ENCODE results near the gene KRTAP10-9.
A peak's percentile ranks its signal among the peaks of the same experiment; 100 is the strongest.

Gene KRTAP10-9

DNA sequence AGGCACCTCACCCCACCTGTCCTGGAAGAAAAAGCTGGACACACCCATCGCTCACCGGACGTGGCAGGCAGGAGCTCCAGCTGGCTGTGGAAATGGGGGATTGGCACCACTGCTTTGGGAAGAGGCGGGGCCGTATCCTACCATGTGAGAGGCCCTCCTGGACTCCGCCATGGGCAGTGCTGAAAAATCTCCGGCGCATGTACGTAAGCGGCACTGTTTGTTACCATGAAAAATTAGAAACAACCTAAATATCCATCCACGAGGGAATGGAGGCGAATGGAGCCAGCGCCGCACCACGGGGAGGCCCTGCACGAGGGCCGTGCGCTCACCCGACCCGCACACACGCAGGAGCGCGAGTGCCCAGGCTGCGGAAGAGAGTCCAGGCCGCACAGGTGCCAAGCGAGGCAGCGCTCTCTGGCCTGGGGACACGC, 11.9 kb upstream of the KRTAP10-9 start:
- Histone ChIP-seq H3K4me3 (ENCODE audit: low read length) (no peak overlapping the region), H4K8ac (ENCODE audit: low read depth, low read length) (no peak overlapping the region), H3K4ac (ENCODE audit: low read depth, low read length) (no peak overlapping the region), H3K9ac (ENCODE audit: low read length) (no peak overlapping the region), H3K27me3 (ENCODE audit: insufficient read depth, low read length, poor library complexity) (no peaks in the 10 kb centered on the region), H2AK5ac (ENCODE audit: low read length) (no peak overlapping the region), H3K79me2 (ENCODE audit: control insufficient read depth, insufficient read depth, low read length) (no peaks in the 10 kb centered on the region), H3K27ac (ENCODE audit: low read depth, low read length) (no peak overlapping the region), H2BK15ac (replicated peaks; ENCODE audit: low read depth) (no peak overlapping the region), H3K4me2 (ENCODE audit: low read length) (no peak overlapping the region), H4K5ac (ENCODE audit: low read length) (no peak overlapping the region), H3K4me1 (ENCODE audit: control insufficient read depth, low read depth, low read length) (peaks cover 4% of the 10 kb centered on the region), H3K56ac (ENCODE audit: low read length) (no peak overlapping the region), H2BK120ac (ENCODE audit: low read depth, low read length) (no peak overlapping the region), H3K23ac (ENCODE audit: low read length) (no peak overlapping the region), H3K79me1 (ENCODE audit: low read length) (no peaks in the 10 kb centered on the region), H3K18ac (ENCODE audit: low read length) (no peak overlapping the region), H3K36me3 (ENCODE audit: control insufficient read depth, insufficient read depth, low read length) (no peaks in the 10 kb centered on the region), H2BK5ac (ENCODE audit: low read length) (no peak overlapping the region)
- DNase-seq, result no peak
- no CpG with 5 or more reads among the region's 28 CpGs for WGBS (ENCODE audit: extremely low coverage, insufficient coverage, low lambda C conversion rate)

DNA sequence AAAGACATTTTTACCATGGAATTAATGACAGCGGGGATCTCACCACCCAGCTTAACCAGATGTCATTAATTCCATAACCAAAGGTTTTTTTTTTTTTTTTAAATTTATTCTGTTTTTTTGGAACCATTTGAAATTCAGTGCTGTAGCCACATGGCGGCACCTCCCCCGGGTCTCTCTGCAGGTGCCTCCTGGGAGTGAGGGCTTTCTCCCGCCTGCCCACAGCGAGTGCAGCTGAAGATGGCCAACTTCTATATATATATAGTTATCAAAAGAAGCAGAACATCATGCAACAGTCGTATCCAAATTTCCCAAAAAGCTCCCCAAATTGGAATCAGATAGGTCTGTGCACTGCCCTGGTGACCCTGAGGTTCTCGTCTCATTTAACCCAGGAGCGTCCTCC, 11.4 kb upstream of the KRTAP10-9 start:
- Histone ChIP-seq H3K4ac (ENCODE audit: low read depth, low read length) (no peak overlapping the region), H2BK5ac (ENCODE audit: low read length) (no peak overlapping the region), H3K27me3 (ENCODE audit: insufficient read depth, low read length, poor library complexity) (no peaks in the 10 kb centered on the region), H3K9ac (ENCODE audit: low read length) (no peak overlapping the region), H2AK5ac (ENCODE audit: low read length) (no peak overlapping the region), H4K8ac (ENCODE audit: low read depth, low read length) (no peak overlapping the region), H2BK15ac (replicated peaks; ENCODE audit: low read depth) (no peak overlapping the region), H4K5ac (ENCODE audit: low read length) (no peak overlapping the region), H3K4me1 (ENCODE audit: control insufficient read depth, low read depth, low read length) (peaks cover 4% of the 10 kb centered on the region), H3K23ac (ENCODE audit: low read length) (no peak overlapping the region), H3K4me2 (ENCODE audit: low read length) (no peak overlapping the region), H3K36me3 (ENCODE audit: control insufficient read depth, insufficient read depth, low read length) (no peaks in the 10 kb centered on the region), H3K4me3 (ENCODE audit: low read length) (no peak overlapping the region), H3K27ac (ENCODE audit: low read depth, low read length) (no peak overlapping the region), H3K79me1 (ENCODE audit: low read length) (no peaks in the 10 kb centered on the region), H3K18ac (ENCODE audit: low read length) (no peak overlapping the region), H3K79me2 (ENCODE audit: control insufficient read depth, insufficient read depth, low read length) (no peaks in the 10 kb centered on the region), H2BK120ac (ENCODE audit: low read depth, low read length) (no peak overlapping the region), H3K56ac (ENCODE audit: low read length) (no peak overlapping the region)
- DNase-seq, result no peak
- no CpG with 5 or more reads among the region's 8 CpGs for WGBS (ENCODE audit: extremely low coverage, insufficient coverage, low lambda C conversion rate)

DNA sequence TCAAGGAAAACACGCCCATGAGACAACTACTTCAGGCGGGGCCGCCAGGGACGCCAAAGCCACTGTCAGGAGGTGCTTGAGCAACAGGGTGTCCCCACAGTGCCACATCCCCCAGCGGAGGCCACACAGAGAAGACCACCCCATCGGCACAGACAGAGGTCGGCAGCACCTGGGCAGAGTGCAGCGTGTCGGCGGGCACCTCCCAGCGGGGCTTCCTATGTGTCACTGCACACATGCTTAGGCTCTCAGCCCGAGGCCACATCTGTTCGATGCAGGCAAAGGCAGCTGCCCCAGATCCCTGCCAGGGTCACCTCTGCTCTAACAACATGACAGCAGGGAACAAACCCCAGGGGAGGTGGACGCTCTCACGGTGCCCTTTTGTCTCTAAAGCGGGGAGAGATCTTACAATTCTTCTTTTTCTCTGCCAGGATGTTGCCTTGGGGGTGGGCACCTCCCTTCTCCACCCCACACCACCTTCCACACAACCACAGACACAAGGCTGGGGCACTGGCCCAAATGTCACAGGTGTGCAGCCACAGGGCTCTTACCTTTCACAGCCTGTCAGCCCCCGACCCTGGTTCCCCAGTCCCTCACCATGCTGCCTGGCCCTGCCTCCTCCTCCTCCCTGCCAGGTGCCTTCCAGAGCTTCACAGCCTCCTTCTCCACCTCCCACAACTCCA, 10.8 kb upstream of the KRTAP10-9 start:
- peaks cover 4% of the 10 kb centered on the region for H3K4me1 ChIP-seq (ENCODE audit: control insufficient read depth, low read depth, low read length)
- H4K8ac ChIP-seq (ENCODE audit: low read depth, low read length), result no peak overlapping the region
- no peak overlapping the region for H3K23ac ChIP-seq (ENCODE audit: low read length)
- no peaks in the 10 kb centered on the region for H3K27me3 ChIP-seq (ENCODE audit: insufficient read depth, low read length, poor library complexity)
- no peak overlapping the region for H2BK15ac ChIP-seq (replicated peaks; ENCODE audit: low read depth)
- no peak overlapping the region for H3K9ac ChIP-seq (ENCODE audit: low read length)
- no peak for DNase-seq
- no peaks in the 10 kb centered on the region for H3K79me2 ChIP-seq (ENCODE audit: control insufficient read depth, insufficient read depth, low read length)
- no peak overlapping the region for H3K4me2 ChIP-seq (ENCODE audit: low read length)
- no peak overlapping the region for H4K5ac ChIP-seq (ENCODE audit: low read length)
- WGBS (ENCODE audit: extremely low coverage, insufficient coverage, low lambda C conversion rate), result no CpG with 5 or more reads among the region's 17 CpGs
- H3K56ac ChIP-seq (ENCODE audit: low read length), result no peak overlapping the region
- H2AK5ac ChIP-seq (ENCODE audit: low read length), result no peak overlapping the region
- H3K79me1 ChIP-seq (ENCODE audit: low read length), result no peaks in the 10 kb centered on the region
- no peak overlapping the region for H2BK5ac ChIP-seq (ENCODE audit: low read length)
- no peak overlapping the region for H3K18ac ChIP-seq (ENCODE audit: low read length)
- H2BK120ac ChIP-seq (ENCODE audit: low read depth, low read length), result no peak overlapping the region
- H3K4ac ChIP-seq (ENCODE audit: low read depth, low read length), result no peak overlapping the region
- no peak overlapping the region for H3K27ac ChIP-seq (ENCODE audit: low read depth, low read length)
- no peak overlapping the region for H3K4me3 ChIP-seq (ENCODE audit: low read length)
- H3K36me3 ChIP-seq (ENCODE audit: control insufficient read depth, insufficient read depth, low read length), result no peaks in the 10 kb centered on the region

DNA sequence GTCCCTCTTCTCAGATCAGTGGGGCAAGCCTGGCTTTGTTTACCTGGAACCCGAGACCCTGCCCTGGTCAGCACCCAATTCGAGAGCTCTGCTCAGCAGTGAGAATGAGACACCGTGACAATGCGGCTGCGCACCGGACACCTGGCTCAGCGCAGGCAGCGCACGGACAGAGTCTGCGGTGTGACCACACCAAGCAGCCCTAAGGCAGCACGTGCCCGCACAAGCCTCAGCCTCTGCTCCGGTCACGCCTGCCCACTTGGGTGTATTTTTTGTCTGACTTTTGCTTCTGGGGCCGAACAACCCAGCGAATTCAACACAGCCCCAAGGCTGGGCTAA, 10.3 kb upstream of the KRTAP10-9 start:
- H3K4me1 ChIP-seq (ENCODE audit: control insufficient read depth, low read depth, low read length), result peaks cover 4% of the 10 kb centered on the region
- H2BK120ac ChIP-seq (ENCODE audit: low read depth, low read length), result no peak overlapping the region
- no peak overlapping the region for H4K5ac ChIP-seq (ENCODE audit: low read length)
- no peak overlapping the region for H3K4me2 ChIP-seq (ENCODE audit: low read length)
- no peak overlapping the region for H2BK5ac ChIP-seq (ENCODE audit: low read length)
- no peaks in the 10 kb centered on the region for H3K79me2 ChIP-seq (ENCODE audit: control insufficient read depth, insufficient read depth, low read length)
- no peak overlapping the region for H3K56ac ChIP-seq (ENCODE audit: low read length)
- no peak overlapping the region for H3K18ac ChIP-seq (ENCODE audit: low read length)
- DNase-seq, result no peak
- no CpG with 5 or more reads among the region's 16 CpGs for WGBS (ENCODE audit: extremely low coverage, insufficient coverage, low lambda C conversion rate)
- no peak overlapping the region for H3K9ac ChIP-seq (ENCODE audit: low read length)
- H4K8ac ChIP-seq (ENCODE audit: low read depth, low read length), result no peak overlapping the region
- no peak overlapping the region for H3K4ac ChIP-seq (ENCODE audit: low read depth, low read length)
- no peak overlapping the region for H2AK5ac ChIP-seq (ENCODE audit: low read length)
- H3K36me3 ChIP-seq (ENCODE audit: control insufficient read depth, insufficient read depth, low read length), result no peaks in the 10 kb centered on the region
- no peak overlapping the region for H2BK15ac ChIP-seq (replicated peaks; ENCODE audit: low read depth)
- H3K27me3 ChIP-seq (ENCODE audit: insufficient read depth, low read length, poor library complexity), result no peaks in the 10 kb centered on the region
- H3K27ac ChIP-seq (ENCODE audit: low read depth, low read length), result no peak overlapping the region
- no peak overlapping the region for H3K4me3 ChIP-seq (ENCODE audit: low read length)
- no peaks in the 10 kb centered on the region for H3K79me1 ChIP-seq (ENCODE audit: low read length)
- H3K23ac ChIP-seq (ENCODE audit: low read length), result no peak overlapping the region

DNA sequence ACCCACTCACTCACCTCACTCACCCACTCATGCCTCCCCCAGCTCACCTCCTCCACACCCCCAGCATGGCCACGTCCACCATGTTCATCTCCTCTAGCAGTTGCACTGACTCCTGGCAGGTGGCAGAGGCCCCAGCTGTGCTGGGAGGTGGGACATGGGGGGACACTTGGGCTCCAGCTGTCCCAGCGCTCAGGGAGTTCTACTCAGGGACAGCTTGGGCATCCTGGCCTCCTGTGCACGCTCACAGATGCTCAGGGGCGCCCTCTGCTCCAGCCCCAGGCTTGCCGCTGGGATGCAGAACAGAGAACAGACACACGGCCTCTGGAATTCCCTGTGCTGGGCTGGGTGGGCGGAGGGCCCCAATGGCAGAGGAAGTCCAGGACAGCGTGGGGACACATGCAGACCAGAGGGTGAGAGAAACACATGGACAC, 9.8 kb upstream of the KRTAP10-9 start:
- H2BK120ac ChIP-seq (ENCODE audit: low read depth, low read length), result no peak overlapping the region
- H4K5ac ChIP-seq (ENCODE audit: low read length), result no peak overlapping the region
- no peak overlapping the region for H4K8ac ChIP-seq (ENCODE audit: low read depth, low read length)
- H3K79me1 ChIP-seq (ENCODE audit: low read length), result no peaks in the 10 kb centered on the region
- no peak overlapping the region for H3K4me2 ChIP-seq (ENCODE audit: low read length)
- WGBS (ENCODE audit: extremely low coverage, insufficient coverage, low lambda C conversion rate), result no CpG with 5 or more reads among the region's 8 CpGs
- H3K4me1 ChIP-seq (ENCODE audit: control insufficient read depth, low read depth, low read length), result peaks cover 4% of the 10 kb centered on the region
- no peak overlapping the region for H3K4ac ChIP-seq (ENCODE audit: low read depth, low read length)
- H2BK5ac ChIP-seq (ENCODE audit: low read length), result no peak overlapping the region
- H3K23ac ChIP-seq (ENCODE audit: low read length), result no peak overlapping the region
- no peak overlapping the region for H3K4me3 ChIP-seq (ENCODE audit: low read length)
- no peak overlapping the region for H2AK5ac ChIP-seq (ENCODE audit: low read length)
- H2BK15ac ChIP-seq (replicated peaks; ENCODE audit: low read depth), result no peak overlapping the region
- H3K36me3 ChIP-seq (ENCODE audit: control insufficient read depth, insufficient read depth, low read length), result no peaks in the 10 kb centered on the region
- no peaks in the 10 kb centered on the region for H3K27me3 ChIP-seq (ENCODE audit: insufficient read depth, low read length, poor library complexity)
- no peak overlapping the region for H3K9ac ChIP-seq (ENCODE audit: low read length)
- H3K18ac ChIP-seq (ENCODE audit: low read length), result no peak overlapping the region
- DNase-seq, result no peak
- H3K56ac ChIP-seq (ENCODE audit: low read length), result no peak overlapping the region
- H3K27ac ChIP-seq (ENCODE audit: low read depth, low read length), result no peak overlapping the region
- no peaks in the 10 kb centered on the region for H3K79me2 ChIP-seq (ENCODE audit: control insufficient read depth, insufficient read depth, low read length)

DNA sequence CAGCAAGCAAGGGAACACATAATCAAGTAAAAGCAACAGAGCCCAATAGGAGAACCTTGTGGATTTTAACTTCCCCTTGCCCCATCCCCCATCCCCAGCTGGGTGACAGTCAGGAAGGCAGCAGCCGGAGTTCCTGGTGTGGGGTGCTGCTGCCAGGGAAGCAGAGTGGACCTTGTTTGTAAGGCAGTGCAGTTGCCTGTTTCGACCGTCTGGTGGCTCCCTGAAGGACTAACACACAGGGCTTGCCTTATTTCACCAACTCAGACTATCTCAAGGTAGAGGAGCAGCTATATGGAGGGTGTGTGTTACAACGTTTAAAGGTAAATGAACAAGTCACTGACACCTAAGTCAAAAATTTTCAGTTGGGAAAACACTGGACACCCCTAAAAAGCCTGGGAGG, 8.4 kb upstream of the KRTAP10-9 start:
- no peak overlapping the region for H2AK5ac ChIP-seq (ENCODE audit: low read length)
- peaks cover 4% of the 10 kb centered on the region for H3K4me1 ChIP-seq (ENCODE audit: control insufficient read depth, low read depth, low read length)
- H3K4ac ChIP-seq (ENCODE audit: low read depth, low read length), result no peak overlapping the region
- no peak overlapping the region for H2BK15ac ChIP-seq (replicated peaks; ENCODE audit: low read depth)
- H3K27me3 ChIP-seq (ENCODE audit: insufficient read depth, low read length, poor library complexity), result no peaks in the 10 kb centered on the region
- no peaks in the 10 kb centered on the region for H3K36me3 ChIP-seq (ENCODE audit: control insufficient read depth, insufficient read depth, low read length)
- H2BK120ac ChIP-seq (ENCODE audit: low read depth, low read length), result no peak overlapping the region
- H4K5ac ChIP-seq (ENCODE audit: low read length), result no peak overlapping the region
- DNase-seq, result peak; percentile 66
- H3K79me2 ChIP-seq (ENCODE audit: control insufficient read depth, insufficient read depth, low read length), result no peaks in the 10 kb centered on the region
- H2BK5ac ChIP-seq (ENCODE audit: low read length), result no peak overlapping the region
- no peak overlapping the region for H3K27ac ChIP-seq (ENCODE audit: low read depth, low read length)
- no peaks in the 10 kb centered on the region for H3K79me1 ChIP-seq (ENCODE audit: low read length)
- H3K23ac ChIP-seq (ENCODE audit: low read length), result no peak overlapping the region
- no peak overlapping the region for H3K9ac ChIP-seq (ENCODE audit: low read length)
- no peak overlapping the region for H3K18ac ChIP-seq (ENCODE audit: low read length)
- no peak overlapping the region for H3K4me2 ChIP-seq (ENCODE audit: low read length)
- H4K8ac ChIP-seq (ENCODE audit: low read depth, low read length), result no peak overlapping the region
- WGBS (ENCODE audit: extremely low coverage, insufficient coverage, low lambda C conversion rate), result no CpG with 5 or more reads among the region's 4 CpGs
- H3K56ac ChIP-seq (ENCODE audit: low read length), result no peak overlapping the region
- H3K4me3 ChIP-seq (ENCODE audit: low read length), result no peak overlapping the region
